Omental fat pad (tissue), 4 donors: ENCODE data around the gene ZNF280B. TPM values are rescaled to one million over a fixed set of nuclear protein-coding genes. Genes with fewer than 3 reads are reported as not detected.

ENCODE experiments used
- ATAC-seq: fragments of 150-250 bp; one replicate; pipeline ENCODE4 v1.9.1; 2016; ENCODE audit warnings: mild to moderate bottlenecking, moderate library complexity; ENCODE audit not compliant: low FRiP score
- DNase-seq: peaks from one replicate; pipeline ENCODE4 v3.0.0-alpha.2; 2019; ENCODE audit warnings: low spot score
- total RNA-seq, 4 donors: library from RNA; depleted of rRNA; stranded (reverse); fragments of >200 nt; gene quantifications; one replicate each; pipeline ENCODE4 v1.1.0, GENCODE V29; 2016
- TF ChIP-seq, protein P1 (sequence below), 3 donors: fragments of 450-650 bp; IDR thresholded peaks; one replicate each; pipeline ENCODE4 v1.5.1; 2016 to 2017; ENCODE audit warnings: antibody characterized with exemption in 3 of 3, mild to moderate bottlenecking in 3 of 3, moderate library complexity in 2 of 3

ZNF280B gene, protein sequence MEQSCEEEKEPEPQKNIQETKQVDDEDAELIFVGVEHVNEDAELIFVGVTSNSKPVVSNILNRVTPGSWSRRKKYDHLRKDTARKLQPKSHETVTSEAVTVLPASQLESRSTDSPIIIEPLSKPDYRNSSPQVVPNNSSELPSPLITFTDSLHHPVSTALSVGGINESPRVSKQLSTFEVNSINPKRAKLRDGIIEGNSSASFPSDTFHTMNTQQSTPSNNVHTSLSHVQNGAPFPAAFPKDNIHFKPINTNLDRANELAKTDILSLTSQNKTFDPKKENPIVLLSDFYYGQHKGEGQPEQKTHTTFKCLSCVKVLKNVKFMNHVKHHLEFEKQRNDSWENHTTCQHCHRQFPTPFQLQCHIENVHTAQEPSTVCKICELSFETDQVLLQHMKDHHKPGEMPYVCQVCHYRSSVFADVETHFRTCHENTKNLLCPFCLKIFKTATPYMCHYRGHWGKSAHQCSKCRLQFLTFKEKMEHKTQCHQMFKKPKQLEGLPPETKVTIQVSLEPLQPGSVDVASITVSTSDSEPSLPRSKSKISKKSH
- under 1 TPM; 0.09 to 0.32 (median 0.22) TPM for total RNA-seq

- ATAC-seq = no peak
Observed at GRCh38 chr22:22508274-22509176, at the start of gene ZNF280B. Gene ZNF280B, minus strand, starts transcription at chr22:22508742. Its CDS starts 19,344 bp downstream, at chr22:22489398.

GRCh38 chr22:22556995-22557925, 48.7 kb upstream of the ZNF280B start:
- DNase-seq (no peak), ATAC-seq (no peak)
- TF ChIP-seq, protein P1, sequence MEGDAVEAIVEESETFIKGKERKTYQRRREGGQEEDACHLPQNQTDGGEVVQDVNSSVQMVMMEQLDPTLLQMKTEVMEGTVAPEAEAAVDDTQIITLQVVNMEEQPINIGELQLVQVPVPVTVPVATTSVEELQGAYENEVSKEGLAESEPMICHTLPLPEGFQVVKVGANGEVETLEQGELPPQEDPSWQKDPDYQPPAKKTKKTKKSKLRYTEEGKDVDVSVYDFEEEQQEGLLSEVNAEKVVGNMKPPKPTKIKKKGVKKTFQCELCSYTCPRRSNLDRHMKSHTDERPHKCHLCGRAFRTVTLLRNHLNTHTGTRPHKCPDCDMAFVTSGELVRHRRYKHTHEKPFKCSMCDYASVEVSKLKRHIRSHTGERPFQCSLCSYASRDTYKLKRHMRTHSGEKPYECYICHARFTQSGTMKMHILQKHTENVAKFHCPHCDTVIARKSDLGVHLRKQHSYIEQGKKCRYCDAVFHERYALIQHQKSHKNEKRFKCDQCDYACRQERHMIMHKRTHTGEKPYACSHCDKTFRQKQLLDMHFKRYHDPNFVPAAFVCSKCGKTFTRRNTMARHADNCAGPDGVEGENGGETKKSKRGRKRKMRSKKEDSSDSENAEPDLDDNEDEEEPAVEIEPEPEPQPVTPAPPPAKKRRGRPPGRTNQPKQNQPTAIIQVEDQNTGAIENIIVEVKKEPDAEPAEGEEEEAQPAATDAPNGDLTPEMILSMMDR (IDR thresholded peaks at IDR 0.05) = no peak

More at GRCh38 chr22:22508274-22509176, at the start of gene ZNF280B:
- no peak for DNase-seq
- TF ChIP-seq, protein P1 (IDR thresholded peaks at IDR 0.05) = no peak

DNA sequence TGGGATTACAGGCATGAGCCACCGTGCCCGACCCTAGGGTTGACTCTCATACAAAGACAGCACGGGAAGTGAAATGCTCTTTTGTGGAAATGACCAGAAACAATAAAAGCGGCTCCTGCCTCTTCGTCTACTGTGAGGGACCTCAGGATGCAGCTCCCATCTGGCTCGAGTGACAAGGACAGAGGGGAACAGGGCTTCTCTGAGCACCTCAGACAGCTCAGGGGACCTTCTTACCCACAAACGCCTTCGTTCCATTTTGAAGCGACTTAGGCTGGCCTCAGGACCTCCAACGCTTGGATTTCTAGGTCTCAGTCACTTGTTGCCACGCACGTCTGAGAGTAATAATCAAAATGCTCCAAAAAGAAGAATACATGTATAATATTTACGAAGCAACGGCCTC, 48.0 kb upstream of the ZNF280B start:
- TF ChIP-seq, protein P1 (IDR thresholded peaks at IDR 0.05) = no peak
- no peak for ATAC-seq
- no peak for DNase-seq

DNA sequence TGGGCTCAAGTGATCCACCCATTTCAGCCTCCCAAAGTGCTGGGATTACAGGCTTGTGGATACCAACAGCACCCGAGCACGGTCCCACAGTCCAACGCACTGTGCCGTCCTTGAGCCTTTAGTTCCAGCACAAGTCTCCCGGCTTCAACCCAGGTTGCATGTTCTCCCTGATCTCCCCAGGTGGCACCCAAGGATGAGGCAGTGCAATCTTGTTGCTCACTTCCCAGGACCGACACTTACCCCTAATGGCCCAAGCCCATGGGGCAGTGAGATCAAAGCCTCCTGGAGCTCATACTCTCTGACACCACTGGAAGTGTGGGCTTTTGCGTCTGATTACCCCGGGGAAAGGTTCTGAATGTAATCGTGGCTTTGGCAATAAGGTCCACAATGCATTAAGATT, 47.1 kb upstream of the ZNF280B start:
- TF ChIP-seq, protein P1 (IDR thresholded peaks at IDR 0.05) = no peak
- DNase-seq = no peak
- ATAC-seq = no peak

GRCh38 chr22:22554587-22555284, 46.2 kb upstream of the ZNF280B start:
- ATAC-seq (no peak), DNase-seq (no peak)
- TF ChIP-seq, protein P1 (IDR thresholded peaks at IDR 0.05) = no peak
